ENCODE data around the gene LINGO3. TPM values are rescaled to one million over a fixed set of nuclear protein-coding genes. Genes with fewer than 3 reads are reported as not detected.

The LINGO3 gene
- total and polyA plus RNA-seq, 12 donors: 0.11 TPM; not detected in 11

DNA sequence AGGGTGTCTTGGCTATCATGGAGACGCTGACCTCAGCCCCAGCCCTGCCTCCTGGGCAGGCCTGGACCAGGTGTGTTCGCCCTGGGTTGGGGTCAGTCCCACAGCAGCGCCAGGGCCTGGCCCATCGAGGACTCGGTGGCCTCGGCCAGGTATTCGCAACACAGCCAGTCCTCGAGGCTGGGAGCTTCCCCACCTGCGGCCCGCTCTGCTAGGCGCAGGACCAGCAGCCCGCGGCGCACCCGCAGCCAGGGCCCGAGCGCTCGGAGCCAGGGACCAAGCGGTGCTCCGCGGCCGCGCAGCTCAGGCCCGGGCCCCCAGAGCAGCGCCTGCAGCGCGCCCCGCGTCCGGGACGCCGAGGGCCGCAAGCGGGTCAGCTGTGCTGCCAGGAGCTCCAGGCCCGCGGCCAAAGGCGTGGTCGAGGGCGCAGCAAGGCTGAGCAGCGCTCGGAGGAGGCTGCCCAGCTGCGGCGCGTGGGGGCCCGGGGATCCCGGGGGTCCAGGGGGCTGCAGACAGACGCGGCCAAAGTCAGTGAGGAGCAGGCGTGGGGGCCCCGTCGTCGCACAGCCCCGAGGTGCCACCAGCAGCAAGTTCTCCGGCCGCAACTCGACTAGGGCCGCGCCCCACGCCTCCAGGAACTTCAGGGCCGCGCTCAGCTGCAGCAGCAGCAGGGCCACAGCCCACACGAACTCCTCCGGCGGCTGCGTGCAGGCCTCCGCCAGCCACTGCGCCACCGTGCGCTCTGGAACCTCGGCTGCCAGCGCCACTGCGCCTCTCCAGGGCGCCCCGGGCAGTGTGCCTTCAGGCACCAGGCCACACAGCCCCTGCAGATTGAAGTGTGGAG, 32.1 kb downstream of the LINGO3 start:
- DNase-seq: peak in 4 of 7 donors; percentile 27 to 51 (median 42)
- TF ChIP-seq POLR2A (IDR thresholded peaks at IDR 0.05): no peak
- TF ChIP-seq, protein P1, sequence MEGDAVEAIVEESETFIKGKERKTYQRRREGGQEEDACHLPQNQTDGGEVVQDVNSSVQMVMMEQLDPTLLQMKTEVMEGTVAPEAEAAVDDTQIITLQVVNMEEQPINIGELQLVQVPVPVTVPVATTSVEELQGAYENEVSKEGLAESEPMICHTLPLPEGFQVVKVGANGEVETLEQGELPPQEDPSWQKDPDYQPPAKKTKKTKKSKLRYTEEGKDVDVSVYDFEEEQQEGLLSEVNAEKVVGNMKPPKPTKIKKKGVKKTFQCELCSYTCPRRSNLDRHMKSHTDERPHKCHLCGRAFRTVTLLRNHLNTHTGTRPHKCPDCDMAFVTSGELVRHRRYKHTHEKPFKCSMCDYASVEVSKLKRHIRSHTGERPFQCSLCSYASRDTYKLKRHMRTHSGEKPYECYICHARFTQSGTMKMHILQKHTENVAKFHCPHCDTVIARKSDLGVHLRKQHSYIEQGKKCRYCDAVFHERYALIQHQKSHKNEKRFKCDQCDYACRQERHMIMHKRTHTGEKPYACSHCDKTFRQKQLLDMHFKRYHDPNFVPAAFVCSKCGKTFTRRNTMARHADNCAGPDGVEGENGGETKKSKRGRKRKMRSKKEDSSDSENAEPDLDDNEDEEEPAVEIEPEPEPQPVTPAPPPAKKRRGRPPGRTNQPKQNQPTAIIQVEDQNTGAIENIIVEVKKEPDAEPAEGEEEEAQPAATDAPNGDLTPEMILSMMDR (IDR thresholded peaks at IDR 0.05): no peak
- Histone ChIP-seq H3K27ac (peak overlapping the region in 3 of 5 donors; percentile 43 to 74 (median 49)), H3K4me1 (replicated peaks in 1 of 2) (peaks cover 31 to 50% of the 10 kb centered on the region in 2 donors), H3K4me3 (no peak overlapping the region), H3K9me3 (replicated peaks in 1 of 3) (no peaks in the 10 kb centered on the region), H3K27me3 (no peaks in the 10 kb centered on the region), H3K36me3 (replicated peaks in 1 of 2) (peaks cover 0 to 24% of the 10 kb centered on the region in 2 donors)
- WGBS, 4 donors: 52 to 73% (median 60%) methylated on average over 1 to 74 of the region's 74 CpGs
- intact Hi-C loops (cut with DNase I): loop anchor here in 1 of 2 donors (5.0 kb wide), 1 partner anchor 116 kb away; no protein-coding TSS in a partner anchor

DNA sequence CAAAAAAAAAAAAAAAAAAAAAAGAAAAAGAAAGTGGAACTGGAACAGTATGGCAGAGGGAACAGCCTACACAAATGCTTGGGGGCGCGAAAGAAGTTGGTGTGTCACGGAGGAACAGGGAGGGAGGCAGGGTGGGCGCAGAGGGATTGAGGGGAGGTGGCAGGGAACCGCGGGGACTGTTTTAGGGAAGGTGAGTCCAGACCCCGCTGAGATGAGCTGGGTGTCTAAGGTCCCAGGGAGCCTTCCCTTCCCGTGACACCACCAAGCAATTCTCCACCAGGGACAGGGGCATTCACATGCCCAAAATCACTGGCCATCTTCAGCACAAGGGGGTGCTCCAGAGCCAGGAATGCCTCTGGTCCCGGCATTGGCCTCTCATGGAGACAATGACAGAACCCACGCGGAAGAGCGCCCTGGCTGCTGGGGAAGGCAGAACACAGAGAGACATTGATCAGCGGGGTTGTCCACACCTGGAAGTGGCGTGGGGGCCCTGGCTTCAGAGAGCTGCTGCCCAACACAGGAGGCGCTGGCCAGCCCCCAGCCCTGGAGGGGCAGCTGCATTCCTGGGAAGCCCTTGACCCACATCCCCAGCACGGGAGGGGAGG, 32.9 kb downstream of the LINGO3 start:
- H3K27ac ChIP-seq: peak overlapping the region in 3 of 5 donors; percentile 43 to 74 (median 49)
- H3K27me3 ChIP-seq: no peaks in the 10 kb centered on the region
- peaks cover 31 to 50% of the 10 kb centered on the region in 2 donors for H3K4me1 ChIP-seq (replicated peaks in 1 of 2)
- DNase-seq: peak; percentile 78 to 90 (median 83)
- intact Hi-C loops (cut with DNase I): loop anchor here (5.0 kb wide), 3 partner anchors 38 to 118 kb away; partner anchors contain the start of genes PLEKHJ1 (in 1 of the 2) and SF3A2 (in 1 of the 2)
- 33 to 48% (median 39%) methylated on average over 9 to 16 of the region's 16 CpGs for WGBS, 4 donors
- H3K9me3 ChIP-seq (replicated peaks in 1 of 3): no peaks in the 10 kb centered on the region
- H3K36me3 ChIP-seq (replicated peaks in 1 of 2): peaks cover 0 to 24% of the 10 kb centered on the region in 2 donors
- TF ChIP-seq POLR2A (IDR thresholded peaks at IDR 0.05): no peak
- TF ChIP-seq, protein P1 (IDR thresholded peaks at IDR 0.05): peak; percentile 41 to 79 (median 72)
- H3K4me3 ChIP-seq: no peak overlapping the region

DNA sequence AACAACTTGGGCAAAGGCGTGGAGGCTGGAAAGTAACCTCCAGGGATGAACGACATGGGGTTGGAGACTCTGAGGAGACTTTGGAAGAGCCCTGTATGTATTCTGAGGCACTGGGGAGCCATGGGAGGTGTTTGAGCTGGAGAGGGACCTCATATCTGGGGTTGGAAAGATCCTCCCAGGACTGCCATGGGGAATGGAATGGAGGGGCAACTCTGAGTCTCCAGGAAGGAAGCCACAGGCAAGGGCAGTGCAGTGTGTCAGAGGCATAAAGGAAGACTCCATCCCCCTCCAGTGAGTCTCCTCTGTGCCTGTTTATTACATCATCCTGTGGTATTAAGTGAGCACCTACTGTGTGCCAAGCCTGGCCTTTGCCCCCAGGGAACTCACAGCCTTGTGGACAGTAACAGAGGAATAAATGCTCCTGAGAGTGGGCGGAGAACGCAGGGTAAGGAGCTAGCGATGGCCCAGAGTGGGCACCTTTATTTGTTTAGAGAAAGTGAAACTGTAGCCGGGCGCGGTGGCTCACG, 33.7 kb downstream of the LINGO3 start:
- Histone ChIP-seq H3K27ac (peak overlapping the region in 2 of 5 donors; percentile 85 to 100), H3K4me1 (replicated peaks in 1 of 2) (peaks cover 31 to 50% of the 10 kb centered on the region in 2 donors), H3K36me3 (replicated peaks in 1 of 2) (peaks cover 0 to 24% of the 10 kb centered on the region in 2 donors), H3K4me3 (no peak overlapping the region), H3K9me3 (replicated peaks in 1 of 3) (no peaks in the 10 kb centered on the region), H3K27me3 (no peaks in the 10 kb centered on the region)
- no peak for DNase-seq
- intact Hi-C loops (cut with DNase I): loop anchor here (5.0 kb wide), 2 partner anchors 37 to 117 kb away; partner anchors contain the start of genes PLEKHJ1 (in 1 of the 2) and SF3A2 (in 1 of the 2)
- TF ChIP-seq, protein P1 (IDR thresholded peaks at IDR 0.05): no peak
- TF ChIP-seq POLR2A (IDR thresholded peaks at IDR 0.05): no peak
- WGBS, 4 donors: 76 to 86% (median 83%) methylated on average over 9 of the region's 9 CpGs
